Glomerular visceral epithelial cell (primary cell): ENCODE data around the gene PKMYT1.

ENCODE experiments used
- DNase-seq: peaks from one replicate; pipeline ENCODE4 v3.0.0-alpha.2; 2016; ENCODE audit errors: extremely low spot score

The PKMYT1 gene

GRCh38 chr16:3017794-3018506 lies 37.7 kb upstream of the PKMYT1 start, which contains the start of gene CLDN6:
Gene CLDN6, minus strand, starts transcription at chr16:3018183. Its CDS starts 2,162 bp downstream, at chr16:3016021.
- DNase-seq: no peak

GRCh38 chr16:3017344-3017743 lies 37.1 kb upstream of the PKMYT1 start:
- no peak for DNase-seq

GRCh38 chr16:3015865-3016521 lies 35.7 kb upstream of the PKMYT1 start:
- no peak for DNase-seq

GRCh38 chr16:3014971-3015370 lies 34.7 kb upstream of the PKMYT1 start:
- no peak for DNase-seq

- no peak for DNase-seq
Observed at GRCh38 chr16:3013998-3014690, 33.9 kb upstream of the PKMYT1 start.

GRCh38 chr16:3013491-3013951 lies 33.3 kb upstream of the PKMYT1 start:
- DNase-seq: no peak

GRCh38 chr16:3012828-3013420 lies 32.7 kb upstream of the PKMYT1 start, which contains the start of gene CLDN9:
Gene CLDN9, plus strand, starts transcription at chr16:3012923. Its CDS starts 440 bp downstream, at chr16:3013363.
- DNase-seq: no peak

- DNase-seq: no peak
Observed at GRCh38 chr16:3012246-3012645, 32.0 kb upstream of the PKMYT1 start.

GRCh38 chr16:3010510-3010909 lies 30.3 kb upstream of the PKMYT1 start:
- no peak for DNase-seq

- DNase-seq: no peak
Observed at GRCh38 chr16:3009568-3010390, 29.5 kb upstream of the PKMYT1 start.

GRCh38 chr16:3008690-3009037 lies 28.4 kb upstream of the PKMYT1 start:
- no peak for DNase-seq

- DNase-seq: no peak
Observed at GRCh38 chr16:3007957-3008689, 27.9 kb upstream of the PKMYT1 start.

GRCh38 chr16:3007059-3007956 lies 27.1 kb upstream of the PKMYT1 start:
- no peak for DNase-seq

GRCh38 chr16:3004781-3005284 lies 24.6 kb upstream of the PKMYT1 start:
- DNase-seq: peak; percentile 34

GRCh38 chr16:3004319-3004718 lies 24.1 kb upstream of the PKMYT1 start:
- peak; percentile 36 for DNase-seq

GRCh38 chr16:3003582-3004270 lies 23.5 kb upstream of the PKMYT1 start:
- DNase-seq: peak; percentile 98

- DNase-seq: no peak
Observed at GRCh38 chr16:3001316-3001715, 21.1 kb upstream of the PKMYT1 start.

- DNase-seq: no peak
Observed at GRCh38 chr16:3000540-3000939, 20.3 kb upstream of the PKMYT1 start.

GRCh38 chr16:2999929-3000328 lies 19.7 kb upstream of the PKMYT1 start:
- no peak for DNase-seq
